Nucleus accumbens (tissue), 56 donors: ENCODE results near the gene EXD1.
"Not testable (repeated sequence)": the region's sequence is repeated elsewhere in the genome, so short reads cannot be mapped to it uniquely, and the experiment has no call there.

Experiments
- DNase-seq, 56 donors: peaks; one replicate each; lab custom pipeline; 2025; lab: John Stamatoyannopoulos, UW

EXD1 gene

GRCh38 chr15:41230650-41231421 lies at the start of gene EXD1, which contains the start of gene CHP1:
TSS of gene EXD1 (minus strand) at chr15:41230757. CDS start at chr15:41226575, 4,182 bp downstream.
TSS of gene CHP1 (plus strand) at chr15:41231268. CDS start at chr15:41231383, 115 bp downstream.
- peak; percentile 70 to 98 (median 94) for DNase-seq

GRCh38 chr15:41279535-41280283 lies 49.2 kb upstream of the EXD1 start:
- no peak for DNase-seq

- no peak for DNase-seq
Measured at GRCh38 chr15:41278319-41278718, 47.8 kb upstream of the EXD1 start.

GRCh38 chr15:41276831-41277230 lies 46.3 kb upstream of the EXD1 start:
- no peak for DNase-seq

- DNase-seq = no peak
Measured at GRCh38 chr15:41269887-41270286, 39.3 kb upstream of the EXD1 start.

GRCh38 chr15:41263891-41264351 lies 33.4 kb upstream of the EXD1 start:
- DNase-seq = no peak

- no peak for DNase-seq
Measured at GRCh38 chr15:41262571-41262970, 32.0 kb upstream of the EXD1 start.

- not testable (repeated sequence) for DNase-seq
Measured at GRCh38 chr15:41260924-41261323, 30.4 kb upstream of the EXD1 start.

- no peak for DNase-seq
Measured at GRCh38 chr15:41259546-41260189, 29.1 kb upstream of the EXD1 start.

- no peak for DNase-seq
Measured at GRCh38 chr15:41258750-41259471, 28.4 kb upstream of the EXD1 start.

- no peak for DNase-seq
Measured at GRCh38 chr15:41256577-41257038, 26.1 kb upstream of the EXD1 start.

GRCh38 chr15:41256103-41256502 lies 25.5 kb upstream of the EXD1 start:
- DNase-seq = no peak

GRCh38 chr15:41254560-41254959 lies 24.0 kb upstream of the EXD1 start:
- DNase-seq = no peak

- no peak for DNase-seq
Measured at GRCh38 chr15:41251411-41251810, 20.9 kb upstream of the EXD1 start.

GRCh38 chr15:41250745-41251144 lies 20.2 kb upstream of the EXD1 start:
- not testable (repeated sequence) for DNase-seq

- peak in 6 of 56 donors; percentile 2 to 33 (median 4) for DNase-seq
Measured at GRCh38 chr15:41241221-41241964, 10.8 kb upstream of the EXD1 start.

- DNase-seq = no peak
Measured at GRCh38 chr15:41238100-41238499, 7.5 kb upstream of the EXD1 start.

GRCh38 chr15:41235929-41236328 lies 5.4 kb upstream of the EXD1 start:
- no peak for DNase-seq

GRCh38 chr15:41235228-41235627 lies 4.7 kb upstream of the EXD1 start:
- DNase-seq = not testable (repeated sequence)

- DNase-seq = no peak
Measured at GRCh38 chr15:41233367-41233771, 2.8 kb upstream of the EXD1 start.
